HPDE6-E6E7 (cell line): ENCODE measurements around the gene WASHC4.
A peak's percentile ranks its signal among the peaks of the same experiment; 100 is the strongest.
"Not testable (repeated sequence)": the region's sequence is repeated elsewhere in the genome, so short reads cannot be mapped to it uniquely, and the experiment has no call there.

Source experiments
- DNase-seq: peaks from one replicate; pipeline ENCODE4 v3.0.0; 2011; ENCODE audit warnings: missing footprints; ENCODE audit errors: extremely low spot score

Gene WASHC4

DNA sequence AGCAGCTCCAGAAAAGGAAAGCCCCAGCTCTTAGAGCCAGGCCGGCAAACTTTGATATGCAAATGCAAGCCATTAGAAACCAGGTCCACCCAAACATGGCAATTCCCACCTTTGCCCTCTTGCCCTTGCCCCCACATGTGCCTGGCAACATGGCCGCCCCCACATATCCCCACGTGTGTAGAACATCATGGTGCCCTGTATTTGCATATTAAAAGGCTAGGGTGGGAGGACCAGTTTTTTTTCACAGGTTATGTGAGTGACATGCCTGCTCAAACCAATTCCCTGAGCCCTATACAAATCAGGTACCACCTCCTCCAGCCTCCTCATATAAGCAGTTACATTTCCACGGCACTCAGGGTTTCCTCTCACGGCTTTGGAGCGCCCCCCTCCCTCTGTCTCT lies 17.2 kb upstream of the WASHC4 start:
- no peak for DNase-seq

DNA sequence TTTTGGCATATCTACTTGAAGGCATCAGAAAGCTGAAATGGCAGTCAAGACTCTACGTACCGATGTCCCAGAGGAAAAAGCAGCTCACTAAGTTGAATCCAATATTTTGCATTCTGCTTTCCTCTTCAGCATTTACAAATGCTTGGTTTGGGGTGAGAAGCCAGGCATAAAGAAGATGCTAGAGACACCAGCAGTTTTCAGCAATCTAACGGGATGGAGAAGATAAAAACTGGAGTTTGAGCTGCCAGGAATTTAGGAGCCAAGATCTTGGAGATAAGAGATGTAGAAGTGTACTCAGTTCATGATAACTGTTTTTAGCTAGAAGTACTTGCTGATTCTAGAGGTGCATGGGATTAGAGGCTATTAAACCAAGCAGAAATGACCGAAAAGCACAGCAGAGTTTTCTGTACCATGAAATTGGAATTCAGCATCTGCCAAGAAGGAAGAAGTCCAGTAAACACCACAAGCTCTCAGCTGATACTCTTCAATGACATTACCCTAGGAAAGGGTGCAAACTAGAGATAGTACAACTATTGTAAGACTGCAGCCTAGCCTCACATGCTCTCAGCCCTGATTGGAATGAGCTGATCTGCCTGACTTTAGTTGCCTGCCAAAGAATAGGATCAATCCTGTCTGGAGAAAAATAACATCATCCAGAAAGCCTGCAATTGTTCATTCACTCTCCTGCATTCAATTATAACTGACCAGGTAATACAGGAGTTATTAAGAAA lies 15.9 kb upstream of the WASHC4 start:
- no peak for DNase-seq

DNA sequence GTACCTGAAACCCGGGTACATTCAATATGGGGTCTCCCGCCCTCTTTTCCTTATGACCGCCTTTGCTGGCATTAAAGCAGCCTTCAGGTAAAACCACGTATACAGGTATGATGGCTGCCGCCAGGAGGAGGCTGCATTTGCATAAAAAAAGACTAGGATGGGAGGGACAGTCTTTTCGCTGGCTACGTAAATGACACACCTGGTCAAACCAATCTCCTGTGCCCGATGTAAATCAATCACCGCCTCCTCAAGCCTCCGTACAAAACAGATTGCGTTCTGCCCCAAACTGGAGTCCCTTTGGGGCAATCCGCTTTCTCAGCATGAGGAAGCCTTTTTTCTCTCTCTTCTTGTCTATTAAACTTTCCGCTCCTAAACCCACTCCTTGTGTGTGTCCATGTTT lies 15.2 kb upstream of the WASHC4 start:
- DNase-seq: peak; percentile 63

DNA sequence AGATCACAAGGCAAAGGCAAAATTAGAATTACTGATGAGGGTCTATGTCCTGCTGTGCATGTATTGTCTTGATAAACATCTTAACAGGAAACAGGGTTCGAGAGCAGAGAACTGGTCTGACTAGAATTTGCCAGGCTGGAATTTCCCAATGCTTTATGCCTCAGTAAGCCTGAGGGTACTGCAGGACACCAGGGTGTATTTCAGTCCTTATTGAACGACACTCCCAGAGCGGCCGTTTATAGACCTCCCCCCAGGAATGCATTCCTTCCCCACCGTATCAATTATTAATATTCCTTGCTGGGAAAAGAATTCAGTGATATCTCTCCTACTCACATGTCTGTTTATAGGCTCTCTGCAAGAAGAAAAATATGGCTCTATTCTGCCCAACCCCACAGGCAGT lies 12.2 kb upstream of the WASHC4 start:
- not testable (repeated sequence) for DNase-seq

DNA sequence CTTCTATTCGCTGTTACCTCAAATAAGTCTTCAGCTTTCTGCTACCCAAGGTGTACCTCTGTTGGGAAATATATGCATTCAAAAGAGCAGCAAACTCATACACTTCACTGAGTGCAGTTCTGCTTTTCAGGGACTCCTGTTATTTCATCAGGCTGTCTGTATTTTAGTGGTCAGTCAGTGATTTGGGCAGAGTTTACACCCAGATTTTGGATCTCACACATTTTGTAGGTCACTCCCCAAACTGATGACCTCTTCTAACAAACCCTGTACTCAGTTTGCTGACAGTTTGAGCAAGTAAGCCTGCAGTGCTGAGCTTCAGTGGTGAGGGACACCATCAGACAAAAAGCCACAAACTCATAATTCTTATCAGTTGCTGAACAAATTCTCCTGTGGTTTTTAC lies 8.2 kb upstream of the WASHC4 start:
- no peak for DNase-seq

DNA sequence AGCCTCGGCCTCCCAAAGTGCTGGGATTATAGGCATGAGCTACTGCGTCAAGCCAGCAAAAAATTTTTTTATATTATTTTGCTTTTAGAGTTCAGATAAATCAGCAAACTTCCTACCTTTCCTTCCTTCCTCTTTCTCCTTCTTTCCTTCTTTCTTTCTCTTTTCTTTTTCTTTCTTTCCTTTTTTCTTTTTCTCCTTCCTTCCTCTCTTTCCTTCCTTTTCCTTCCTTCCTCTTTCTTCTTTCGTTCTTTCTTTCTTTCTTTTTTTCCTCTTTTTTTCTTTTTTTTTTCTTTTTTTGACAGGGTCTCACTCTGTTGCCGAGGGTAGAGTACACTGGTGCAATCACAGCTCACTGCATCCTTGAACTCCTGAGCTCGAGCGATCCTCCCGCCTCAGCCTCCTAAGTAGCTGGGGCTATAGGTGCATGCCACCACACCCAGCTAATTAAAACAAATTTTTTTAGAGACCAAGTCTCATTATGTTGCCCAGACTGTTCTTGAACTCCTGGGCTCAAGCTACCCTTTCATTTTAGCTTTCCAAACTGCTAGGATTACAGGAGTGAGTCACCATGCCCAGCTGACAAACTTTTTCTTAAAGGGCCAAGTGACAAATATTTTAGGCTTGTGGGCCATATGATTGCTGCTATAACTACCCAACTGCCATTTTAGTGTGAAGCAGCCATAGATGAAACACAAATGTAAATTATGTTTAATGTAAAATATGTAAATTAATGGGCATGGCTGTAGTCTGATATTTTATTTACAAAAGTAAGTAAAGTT lies 7.1 kb upstream of the WASHC4 start:
- no peak for DNase-seq

DNA sequence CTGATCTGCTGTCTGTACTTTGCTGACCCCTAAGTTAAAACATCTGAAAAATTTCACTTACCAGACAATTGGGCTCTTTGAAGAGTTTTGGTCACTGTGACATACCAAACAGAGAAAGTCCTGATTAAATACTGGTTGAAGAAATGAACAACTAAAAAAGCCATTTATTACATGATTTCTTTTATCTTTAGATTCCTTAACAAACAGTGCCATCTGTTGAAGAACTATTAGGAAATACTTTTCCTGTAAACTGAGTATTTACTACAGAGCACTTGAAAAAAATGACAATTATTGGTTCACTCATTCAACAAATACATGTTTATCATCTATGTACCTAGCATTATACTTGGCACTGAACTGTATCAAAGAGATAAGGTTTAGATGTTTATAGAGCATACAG lies 6.5 kb upstream of the WASHC4 start:
- DNase-seq: no peak

DNA sequence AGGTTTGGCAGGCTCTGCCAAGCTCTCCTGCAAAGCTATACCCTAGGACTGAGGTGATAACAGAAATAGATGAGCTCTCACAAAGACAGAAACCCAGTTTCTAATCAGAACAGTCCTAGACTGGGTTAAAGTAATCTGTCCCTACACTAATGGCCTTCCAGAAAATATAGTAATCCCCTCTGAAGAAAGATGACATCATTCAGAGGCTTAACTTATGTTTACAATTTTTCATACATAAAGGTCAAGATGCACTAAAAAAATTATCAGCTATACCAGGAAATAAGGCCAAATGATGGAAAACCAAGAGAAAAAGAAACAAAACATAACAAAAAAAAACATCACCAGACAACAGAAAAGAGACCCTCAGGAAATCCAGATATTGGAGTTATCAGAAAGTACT lies 4.9 kb upstream of the WASHC4 start:
- DNase-seq: no peak

DNA sequence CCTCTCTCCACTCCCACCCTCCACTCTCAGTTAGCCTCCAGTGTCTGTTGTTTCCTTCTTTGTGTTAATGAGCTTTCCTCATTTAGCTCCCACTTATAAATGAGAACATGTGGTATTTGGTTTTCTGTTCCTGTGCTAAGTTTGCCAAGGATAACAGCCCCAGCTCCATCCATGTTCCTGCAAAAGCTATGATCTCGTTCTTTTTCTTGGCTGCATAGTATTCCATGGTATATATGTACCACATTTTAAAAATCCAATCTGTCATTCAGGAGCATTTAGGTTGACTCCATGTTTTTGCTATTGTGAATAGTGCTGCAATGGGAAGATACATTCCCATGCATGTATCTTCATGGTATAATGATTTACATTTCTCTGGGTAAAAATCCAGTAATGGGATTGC lies 2.8 kb upstream of the WASHC4 start:
- no peak for DNase-seq

DNA sequence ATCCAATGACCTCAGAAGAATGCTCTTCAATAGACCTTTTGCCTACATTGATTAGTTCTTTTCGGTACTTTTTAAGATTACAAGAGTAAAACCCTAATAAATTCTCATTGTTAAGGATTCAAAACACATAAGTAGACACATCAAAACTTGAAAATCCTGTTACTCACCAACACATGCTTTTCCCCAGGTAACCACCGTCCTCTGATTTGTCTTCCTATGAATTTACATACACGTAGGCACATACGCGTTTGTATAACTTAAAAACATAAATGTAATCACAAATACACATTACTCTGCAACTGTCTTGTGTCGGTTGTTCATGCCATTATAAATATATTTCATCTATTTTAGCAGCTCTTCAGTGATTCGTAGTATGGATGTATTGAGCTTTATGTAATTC lies 910 bp upstream of the WASHC4 start:
- DNase-seq: no peak

DNA sequence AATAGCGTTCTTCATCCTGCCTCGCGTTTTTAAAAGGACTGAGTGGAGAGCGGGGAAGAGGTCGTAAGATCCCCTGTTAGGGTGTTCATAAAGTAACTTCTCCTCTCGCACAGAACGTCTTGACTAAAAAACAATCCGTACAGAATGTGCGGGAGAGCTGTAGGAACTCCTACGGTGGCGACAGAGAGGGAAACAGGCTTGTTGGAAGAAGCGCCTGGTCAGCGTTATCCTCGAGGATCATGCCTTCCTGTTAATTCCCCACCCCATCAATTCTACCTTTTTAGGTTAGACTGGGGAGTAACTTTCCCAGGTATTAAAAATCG lies 399 bp upstream of the WASHC4 start:
- DNase-seq: no peak

DNA sequence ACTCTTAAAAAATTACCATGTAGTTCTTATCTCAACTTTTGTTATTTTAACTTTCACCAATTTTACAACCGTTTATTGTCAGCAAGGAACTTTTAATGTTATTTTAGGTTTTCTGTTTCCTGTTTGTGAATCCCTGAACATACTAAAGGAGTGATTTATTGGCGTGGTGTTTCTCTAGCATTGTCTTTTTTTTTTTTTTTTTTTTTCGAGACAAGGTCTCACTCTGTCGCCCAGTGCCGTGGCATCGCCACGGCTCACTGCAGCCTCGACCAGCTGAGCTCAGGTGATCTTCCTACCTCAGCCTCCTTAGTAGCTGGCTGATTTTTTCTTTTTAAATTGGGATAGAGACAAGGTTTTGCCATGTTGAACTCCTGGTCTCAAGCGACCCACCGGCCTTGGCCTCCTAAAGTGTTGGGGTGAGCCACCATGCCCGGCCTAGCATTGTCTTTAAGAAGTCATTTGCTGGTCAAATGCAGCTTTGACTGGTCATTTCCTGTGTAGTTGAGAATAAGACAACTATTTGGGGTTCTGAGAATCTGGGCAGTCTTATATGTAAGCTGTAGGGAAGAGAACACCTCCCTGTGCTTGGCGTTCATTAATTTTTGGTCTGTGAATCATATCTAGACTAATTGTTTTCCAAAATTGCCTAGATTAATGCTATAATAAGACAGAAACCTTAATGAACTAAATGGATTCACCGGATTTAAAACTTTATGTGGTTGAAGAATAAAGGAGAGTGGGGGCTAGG lies 2.1 kb downstream of the WASHC4 start:
- DNase-seq: no peak

DNA sequence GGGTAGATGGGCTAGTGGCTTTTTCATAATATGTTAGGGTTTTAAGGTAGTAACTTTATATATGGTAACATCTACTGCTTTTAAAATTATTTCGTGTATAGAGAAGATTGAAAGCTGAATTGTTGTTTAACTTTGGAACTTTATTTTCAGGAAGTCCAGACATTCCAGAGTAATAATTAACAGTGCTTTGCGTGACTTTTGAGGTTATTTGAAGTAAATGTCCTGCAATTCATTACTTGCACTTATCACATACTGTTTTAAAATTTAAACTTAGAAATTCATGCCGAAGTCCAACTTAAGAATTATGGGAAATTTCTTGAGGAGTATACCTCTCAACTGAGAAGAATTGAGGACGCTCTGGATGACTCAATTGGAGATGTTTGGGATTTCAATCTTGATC lies 3.3 kb downstream of the WASHC4 start:
- no peak for DNase-seq

DNA sequence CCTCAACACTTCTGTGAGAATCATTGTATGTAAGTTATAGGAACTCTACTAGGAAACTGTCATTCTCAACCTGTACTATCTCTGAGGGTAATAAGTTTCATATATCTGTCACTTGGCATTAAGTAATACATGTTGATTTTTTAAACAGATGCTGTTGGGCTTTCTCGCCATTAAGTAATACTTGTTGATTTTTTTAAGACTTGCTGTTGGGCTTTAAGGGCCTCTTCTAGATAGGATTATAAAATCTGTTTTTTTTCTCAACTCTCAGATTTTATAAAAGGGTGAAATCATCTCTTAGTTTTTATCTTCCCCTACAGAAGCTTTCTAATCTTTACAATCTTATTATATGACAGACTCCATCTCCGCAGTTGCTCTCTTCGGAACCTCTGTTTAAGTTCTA lies 5.6 kb downstream of the WASHC4 start:
- DNase-seq: no peak

DNA sequence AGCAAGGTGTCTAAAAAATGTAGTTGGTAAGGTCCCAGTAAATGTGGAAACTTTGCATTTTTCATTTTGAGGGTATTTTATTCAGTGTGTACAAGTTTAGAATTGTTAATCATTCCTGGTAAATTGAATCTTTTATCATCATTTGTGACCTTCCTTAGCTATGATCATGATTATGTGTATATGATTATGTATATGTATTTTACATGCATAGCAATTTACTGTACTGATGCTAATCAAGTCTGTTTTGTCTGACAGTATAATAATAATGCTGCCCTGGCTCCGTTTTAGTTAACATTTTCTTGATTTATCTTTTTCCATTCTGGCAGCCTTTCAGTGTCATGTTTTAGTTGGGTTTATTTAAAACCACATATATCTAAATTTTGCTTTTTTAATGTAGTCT lies 9.4 kb downstream of the WASHC4 start:
- no peak for DNase-seq

DNA sequence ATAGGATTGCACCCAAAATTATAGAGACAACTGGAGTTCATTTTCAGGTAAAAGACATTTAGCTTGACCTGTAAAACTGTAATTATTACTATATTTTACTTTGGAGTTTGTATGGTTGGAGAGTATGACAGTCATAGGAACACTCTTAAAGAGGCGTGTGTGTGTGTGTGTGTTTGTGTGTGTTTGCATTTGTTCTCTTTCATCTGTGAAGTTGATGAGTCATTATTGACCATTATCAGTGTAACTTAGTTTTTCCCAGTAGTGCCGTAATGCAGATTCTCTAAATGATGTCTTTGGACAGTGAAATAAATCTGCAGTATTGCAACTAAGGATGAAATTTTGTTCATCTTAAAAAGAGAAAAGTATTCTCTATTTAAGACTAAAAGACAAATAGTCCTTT lies 13.0 kb downstream of the WASHC4 start:
- DNase-seq: no peak

DNA sequence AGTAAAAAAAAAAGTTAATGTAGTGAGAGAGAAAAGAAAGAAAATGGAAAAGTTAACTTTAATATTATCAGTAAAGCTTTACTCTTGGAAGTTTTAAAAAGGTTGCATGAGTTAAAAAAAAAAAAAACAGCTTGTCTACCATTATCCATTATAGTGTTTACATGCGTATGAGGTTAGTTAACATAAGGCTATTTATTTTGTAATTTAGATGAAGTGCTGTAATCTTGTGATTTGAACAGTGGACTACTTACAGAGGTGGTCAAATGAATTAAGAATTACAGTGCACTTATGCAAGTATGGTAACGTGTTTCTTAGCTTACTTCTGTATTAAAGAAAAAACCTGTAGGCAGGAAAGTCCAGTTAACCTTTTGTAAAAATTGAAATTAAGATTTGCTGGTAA lies 30.7 kb downstream of the WASHC4 start:
- no peak for DNase-seq

DNA sequence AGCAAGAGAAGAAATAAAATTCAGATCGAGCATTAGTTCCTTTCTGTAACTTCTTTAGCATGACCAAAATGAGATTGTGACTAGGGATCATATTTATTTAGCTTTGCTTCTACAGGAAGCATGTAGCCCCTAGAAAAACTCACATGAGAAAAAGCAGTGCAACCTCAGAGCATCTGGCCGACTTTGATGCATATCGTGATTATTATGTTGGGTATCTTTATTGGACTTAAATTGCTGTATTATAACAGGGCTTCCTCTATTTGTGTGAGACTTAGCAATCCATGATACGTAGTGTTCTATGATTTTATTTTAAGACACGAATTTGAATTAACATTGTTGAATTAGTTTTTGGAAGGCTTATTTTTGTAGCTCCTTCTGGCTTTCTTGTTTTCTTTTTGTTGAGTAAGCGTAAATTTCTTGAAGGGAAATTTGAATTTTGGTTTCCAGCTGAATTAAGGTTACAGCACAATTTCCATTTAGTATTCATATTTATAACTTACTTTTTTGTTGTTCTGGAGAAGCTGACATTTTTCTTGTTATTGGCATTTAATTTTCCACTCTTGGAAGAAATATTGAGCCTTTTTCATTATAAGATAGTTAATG lies 33.9 kb downstream of the WASHC4 start:
- no peak for DNase-seq

DNA sequence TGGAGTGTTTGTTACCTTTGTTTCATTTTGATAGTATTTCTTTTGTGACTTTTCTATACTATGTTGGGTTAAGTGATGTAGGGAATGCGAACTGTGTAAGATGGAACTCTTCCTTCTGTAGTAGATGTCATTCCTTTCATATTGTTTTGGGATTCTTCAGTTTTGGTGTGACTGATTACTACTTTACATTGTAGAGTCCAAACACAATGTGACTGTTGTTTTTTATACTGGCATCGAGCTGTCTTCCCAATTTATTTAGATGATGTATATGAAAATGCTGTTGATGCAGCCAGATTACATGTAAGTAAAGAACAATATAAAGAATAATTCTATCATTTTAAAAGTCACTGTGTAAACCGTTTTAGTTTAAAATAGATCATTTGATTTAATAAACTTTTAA lies 34.7 kb downstream of the WASHC4 start:
- DNase-seq: no peak

DNA sequence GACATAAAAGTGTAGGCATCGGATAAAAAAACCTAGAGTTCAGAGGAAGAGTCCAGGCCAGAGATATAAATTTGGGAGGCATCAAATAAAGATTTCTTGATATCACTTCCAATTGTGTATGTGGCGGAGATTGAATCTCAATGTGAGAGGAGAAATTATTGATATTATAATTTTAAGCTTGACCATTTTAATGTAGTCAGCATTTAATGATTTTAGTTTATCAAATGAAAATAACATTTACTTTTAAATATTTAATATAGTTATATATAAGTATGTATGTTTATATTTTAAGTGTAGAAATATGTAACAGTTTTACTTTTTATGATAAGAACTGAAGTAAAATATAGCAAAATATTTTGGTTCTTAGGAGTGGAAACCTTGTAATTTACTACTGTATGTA lies 48.7 kb downstream of the WASHC4 start:
- no peak for DNase-seq

DNA sequence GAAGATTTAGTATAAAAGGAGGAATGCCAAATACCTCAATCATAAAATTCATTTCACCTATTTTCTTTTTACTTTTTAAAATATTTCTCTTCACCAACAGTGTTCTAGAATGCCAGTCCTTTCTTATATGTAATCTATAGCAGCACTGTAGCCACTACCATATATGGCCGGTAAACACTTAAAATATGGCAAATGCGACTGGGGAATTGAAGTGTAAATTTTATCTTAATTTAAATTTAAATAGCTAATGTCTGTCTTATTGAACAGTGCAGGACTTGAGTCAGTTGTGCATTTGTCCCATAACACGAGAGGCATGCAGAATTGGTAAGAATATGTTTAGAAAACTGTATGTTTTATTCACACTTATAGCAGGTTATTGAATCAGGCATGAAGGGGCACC lies 50.1 kb downstream of the WASHC4 start:
- no peak for DNase-seq

DNA sequence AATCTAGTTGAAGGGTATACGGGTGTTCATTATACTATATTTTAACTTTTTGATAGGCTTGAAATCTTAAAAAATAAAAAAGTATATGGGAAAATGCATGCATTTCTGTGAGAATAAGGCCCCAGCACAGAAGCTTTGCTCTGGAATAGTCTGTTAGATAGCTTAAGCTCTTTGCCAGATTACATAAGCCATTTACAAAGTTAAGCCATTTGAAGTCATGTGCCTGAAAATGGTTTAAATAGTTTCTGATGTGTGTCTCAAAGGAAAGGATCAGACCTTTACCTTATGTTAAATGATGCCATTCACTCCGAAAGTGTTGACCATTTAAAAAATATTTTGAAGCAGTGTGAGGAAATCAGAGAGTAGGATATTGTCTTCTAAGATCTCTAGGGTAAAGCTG lies 51.3 kb downstream of the WASHC4 start:
- DNase-seq: no peak

DNA sequence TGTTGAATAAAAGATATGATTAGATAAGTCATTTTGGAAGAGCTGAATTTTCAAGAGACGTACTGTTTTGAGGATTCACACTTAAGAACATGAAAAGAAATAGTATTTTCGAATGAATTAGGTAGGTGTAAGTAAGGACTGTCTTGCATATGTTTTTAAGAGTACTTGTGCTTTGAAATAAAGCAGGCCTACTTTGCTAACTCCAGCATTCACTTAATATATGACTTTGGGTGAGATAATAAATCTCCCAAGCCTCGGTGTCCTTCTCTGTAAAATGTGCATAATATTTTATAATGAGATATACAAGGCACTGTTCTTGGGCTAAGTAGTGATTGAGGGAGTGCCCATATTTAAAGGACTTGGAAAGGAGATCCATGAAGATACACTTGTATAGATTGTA lies 54.6 kb downstream of the WASHC4 start:
- DNase-seq: no peak
